RWPE2 (cell line): Measurements from ENCODE around the gene CTNNA2.

Source experiments
- ATAC-seq: fragments of 200-7000 bp; cut with Tn5 transposase; 3 replicates; pipeline ENCODE4 v1.9.1; 2021; ENCODE audit warnings: low read depth
- DNase-seq: peaks from one replicate; pipeline ENCODE4 v3.0.0-alpha.2; 2020; ENCODE audit warnings: low spot score
- H3K27ac ChIP-seq: fragments of 450-650 bp; 2 replicates; pipeline ENCODE4 v1.5.1; 2017; ENCODE audit warnings: mild to moderate bottlenecking; ENCODE audit not compliant: poor library complexity, severe bottlenecking
- H3K27me3 ChIP-seq: fragments of 250-450 bp; sonication (Bioruptor Pico); 2 replicates; pipeline ENCODE4 v1.5.1; 2021; ENCODE audit warnings: mild to moderate bottlenecking, moderate library complexity; ENCODE audit not compliant: insufficient read depth, poor library complexity, severe bottlenecking
- H3K36me3 ChIP-seq: fragments of 250-450 bp; sonication (Bioruptor Pico); 2 replicates; pipeline ENCODE4 v1.5.1; 2020; ENCODE audit warnings: low read depth, mild to moderate bottlenecking, moderate library complexity
- H3K4me1 ChIP-seq: fragments of 250-450 bp; sonication (Bioruptor Pico); 2 replicates; pipeline ENCODE4 v1.5.1; 2021; ENCODE audit warnings: mild to moderate bottlenecking, moderate library complexity; ENCODE audit not compliant: insufficient read depth, poor library complexity, severe bottlenecking
- H3K4me3 ChIP-seq: fragments of 250-450 bp; sonication (Bioruptor Pico); 2 replicates; pipeline ENCODE4 v1.5.1; 2021; ENCODE audit warnings: mild to moderate bottlenecking, moderate library complexity; ENCODE audit not compliant: severe bottlenecking
- H3K9me3 ChIP-seq: fragments of 250-450 bp; sonication (Bioruptor Pico); 2 replicates; pipeline ENCODE4 v1.5.1; 2021; ENCODE audit warnings: mild to moderate bottlenecking, moderate library complexity; ENCODE audit not compliant: severe bottlenecking
- CTCF ChIP-seq: fragments of 450-650 bp; IDR thresholded peaks from one replicate; pipeline ENCODE4 v1.5.1; 2017; ENCODE audit warnings: mild to moderate bottlenecking, moderate library complexity; ENCODE audit not compliant: poor library complexity, severe bottlenecking

The CTNNA2 gene

DNA sequence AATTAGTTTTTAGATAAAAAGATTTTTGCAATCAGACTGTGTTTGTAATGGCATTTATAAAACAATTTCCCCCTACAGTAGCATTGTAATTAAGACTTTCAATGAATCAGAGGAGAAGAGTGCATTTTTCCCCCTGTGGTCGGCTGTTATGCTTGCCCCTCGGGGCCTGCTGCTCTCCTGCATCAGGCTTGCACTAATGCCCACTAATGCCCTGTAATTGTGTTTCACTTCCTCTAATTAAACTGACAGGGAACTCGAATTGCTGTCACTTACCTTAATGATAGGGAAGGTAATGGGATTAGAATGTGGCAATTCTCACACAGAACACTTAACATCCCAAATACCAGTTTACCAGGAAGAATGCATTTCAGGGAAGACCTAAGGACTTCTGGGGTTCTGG lies 852.9 kb downstream of the CTNNA2 start:
- TF ChIP-seq CTCF: no peak
- no peaks in the 10 kb centered on the region for H3K9me3 ChIP-seq
- no peaks in the 10 kb centered on the region for H3K36me3 ChIP-seq
- no peak overlapping the region for H3K27ac ChIP-seq
- H3K4me1 ChIP-seq: no peaks in the 10 kb centered on the region
- ATAC-seq (no peak), DNase-seq (no peak)
- H3K4me3 ChIP-seq: no peak overlapping the region
- no peaks in the 10 kb centered on the region for H3K27me3 ChIP-seq

DNA sequence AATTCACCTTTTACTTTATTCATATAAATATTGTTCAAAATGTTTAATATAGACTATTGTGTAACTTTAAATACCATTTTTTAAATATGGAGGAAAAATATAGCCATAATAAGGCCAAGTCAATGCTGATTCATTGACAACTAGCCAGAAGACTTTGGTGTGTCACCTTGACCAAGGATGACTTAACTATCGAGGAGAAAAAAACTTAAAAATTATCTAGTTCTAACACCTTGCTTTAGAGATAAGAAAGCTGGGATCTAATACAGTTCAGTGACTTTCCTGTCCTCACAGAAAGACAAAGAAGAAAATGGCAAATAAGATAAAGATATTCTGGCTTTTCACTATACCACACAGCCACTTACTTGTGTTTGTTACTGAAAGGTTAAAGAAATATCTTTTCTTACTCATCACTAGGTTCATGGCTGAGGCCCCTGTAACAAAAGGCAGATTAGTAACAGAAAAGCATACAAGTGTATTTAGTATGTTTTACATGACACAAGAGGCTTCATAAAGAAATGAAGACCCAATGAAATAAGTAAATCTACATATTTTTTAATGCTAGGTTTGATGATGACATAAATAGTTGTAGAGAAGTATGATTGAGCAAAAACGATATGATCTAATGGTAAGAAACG lies 857.6 kb downstream of the CTNNA2 start:
- H3K4me3 ChIP-seq: no peak overlapping the region
- no peaks in the 10 kb centered on the region for H3K9me3 ChIP-seq
- no peaks in the 10 kb centered on the region for H3K27me3 ChIP-seq
- H3K4me1 ChIP-seq: no peaks in the 10 kb centered on the region
- H3K36me3 ChIP-seq: no peaks in the 10 kb centered on the region
- H3K27ac ChIP-seq: no peak overlapping the region
- DNase-seq: no peak
- ATAC-seq: no peak
- TF ChIP-seq CTCF: no peak

- no peaks in the 10 kb centered on the region for H3K27me3 ChIP-seq
- no peaks in the 10 kb centered on the region for H3K9me3 ChIP-seq
- no peak for ATAC-seq
- TF ChIP-seq CTCF: no peak
- no peak for DNase-seq
- H3K4me1 ChIP-seq: no peaks in the 10 kb centered on the region
- H3K36me3 ChIP-seq: no peaks in the 10 kb centered on the region
- H3K4me3 ChIP-seq: no peak overlapping the region
- H3K27ac ChIP-seq: no peak overlapping the region
These were observed 861.3 kb downstream of the CTNNA2 start for GRCh38 chr2:80374105-80374504.

- Histone ChIP-seq H3K27ac (no peak overlapping the region), H3K36me3 (no peaks in the 10 kb centered on the region), H3K27me3 (no peaks in the 10 kb centered on the region), H3K4me1 (no peaks in the 10 kb centered on the region), H3K4me3 (no peak overlapping the region), H3K9me3 (no peaks in the 10 kb centered on the region)
- DNase-seq (no peak), ATAC-seq (no peak)
- no peak for TF ChIP-seq CTCF
These were observed 864.2 kb downstream of the CTNNA2 start for GRCh38 chr2:80377071-80377470.

DNA sequence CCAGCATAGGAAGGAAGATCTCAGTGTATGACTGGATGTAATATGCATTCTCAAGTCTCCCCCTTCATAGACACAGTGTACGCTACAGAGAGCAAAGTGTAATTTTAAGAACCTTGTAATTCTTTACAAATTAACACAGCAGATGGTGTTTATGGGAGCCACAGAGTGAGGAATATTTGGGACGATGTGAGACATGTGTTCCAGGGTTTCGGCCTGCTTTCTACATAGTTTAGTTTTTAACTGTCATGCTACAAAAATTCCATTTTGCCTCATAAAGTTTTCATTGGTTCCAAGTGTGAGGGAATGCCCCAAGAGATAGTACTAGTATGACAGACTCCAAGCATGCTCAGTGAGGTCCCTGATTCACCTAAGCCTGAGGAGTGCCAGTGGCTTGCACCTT lies 867.9 kb downstream of the CTNNA2 start:
- H3K27ac ChIP-seq: no peak overlapping the region

More for the DNA sequence above, 867.9 kb downstream of the CTNNA2 start:
- Histone ChIP-seq H3K4me1 (no peaks in the 10 kb centered on the region), H3K27me3 (no peaks in the 10 kb centered on the region), H3K9me3 (no peaks in the 10 kb centered on the region), H3K4me3 (no peak overlapping the region), H3K36me3 (no peaks in the 10 kb centered on the region)
- no peak for ATAC-seq
- TF ChIP-seq CTCF: no peak
- no peak for DNase-seq
